ENCODE measurements around the gene CCNB2. TPM values are rescaled to one million over a fixed set of nuclear protein-coding genes. Genes with fewer than 3 reads are reported as not detected.

The CCNB2 gene
- polyA plus RNA-seq (2013, experiment 1 of 2): 96.0 TPM
- polyA plus RNA-seq (2013, experiment 2 of 2): 120 TPM

- 0% methylated on average over 34 to 39 of the region's 57 CpGs for WGBS, 2 experiments (ENCODE audit: insufficient coverage in 2 of 2)
- peaks cover 36% of the 10 kb centered on the region for H3K36me3 ChIP-seq (ENCODE audit: control insufficient read depth, insufficient read depth, low read length)
- no peaks in the 10 kb centered on the region for H3K9me3 ChIP-seq (ENCODE audit: control insufficient read depth, low read length)
- peak within 1 kb of the TSS; percentile 95 for H3K27ac ChIP-seq (ENCODE audit: low read depth, low read length, severe bottlenecking)
- H3K4me3 ChIP-seq (ENCODE audit: extremely low read depth, insufficient read depth, low read length, poor library complexity, severe bottlenecking): peak within 1 kb of the TSS; percentile 88
- no peaks in the 10 kb centered on the region for H3K4me1 ChIP-seq (ENCODE audit: control insufficient read depth, insufficient read depth, low read length, poor library complexity, severe bottlenecking)
Measured at GRCh38 chr15:59104912-59105732, at the start of gene CCNB2. CCNB2 (plus strand) TSS chr15:59105146; CDS start chr15:59105269, 123 bp downstream.

- Histone ChIP-seq H3K9me3 (ENCODE audit: control insufficient read depth, low read length) (no peaks in the 10 kb centered on the region), H3K36me3 (ENCODE audit: control insufficient read depth, insufficient read depth, low read length) (peaks cover 85% of the 10 kb centered on the region), H3K4me1 (ENCODE audit: control insufficient read depth, insufficient read depth, low read length, poor library complexity, severe bottlenecking) (no peaks in the 10 kb centered on the region), H3K27ac (ENCODE audit: low read depth, low read length, severe bottlenecking) (no peak overlapping the region), H3K4me3 (ENCODE audit: extremely low read depth, insufficient read depth, low read length, poor library complexity, severe bottlenecking) (no peak overlapping the region)
- 100% methylated on average over 2 of the region's 2 CpGs; no CpG with 5 or more reads in 1 of the 2 experiments for WGBS, 2 experiments (ENCODE audit: insufficient coverage in 2 of 2)
Measured at GRCh38 chr15:59059076-59059597, 45.8 kb upstream of the CCNB2 start.

- Histone ChIP-seq H3K36me3 (ENCODE audit: control insufficient read depth, insufficient read depth, low read length) (peaks cover 88% of the 10 kb centered on the region), H3K4me1 (ENCODE audit: control insufficient read depth, insufficient read depth, low read length, poor library complexity, severe bottlenecking) (no peaks in the 10 kb centered on the region), H3K9me3 (ENCODE audit: control insufficient read depth, low read length) (no peaks in the 10 kb centered on the region), H3K4me3 (ENCODE audit: extremely low read depth, insufficient read depth, low read length, poor library complexity, severe bottlenecking) (no peak overlapping the region), H3K27ac (ENCODE audit: low read depth, low read length, severe bottlenecking) (no peak overlapping the region)
- 100% methylated on average over 3 of the region's 4 CpGs; no CpG with 5 or more reads in 1 of the 2 experiments for WGBS, 2 experiments (ENCODE audit: insufficient coverage in 2 of 2)
Measured at GRCh38 chr15:59060348-59060747, 44.6 kb upstream of the CCNB2 start.

DNA sequence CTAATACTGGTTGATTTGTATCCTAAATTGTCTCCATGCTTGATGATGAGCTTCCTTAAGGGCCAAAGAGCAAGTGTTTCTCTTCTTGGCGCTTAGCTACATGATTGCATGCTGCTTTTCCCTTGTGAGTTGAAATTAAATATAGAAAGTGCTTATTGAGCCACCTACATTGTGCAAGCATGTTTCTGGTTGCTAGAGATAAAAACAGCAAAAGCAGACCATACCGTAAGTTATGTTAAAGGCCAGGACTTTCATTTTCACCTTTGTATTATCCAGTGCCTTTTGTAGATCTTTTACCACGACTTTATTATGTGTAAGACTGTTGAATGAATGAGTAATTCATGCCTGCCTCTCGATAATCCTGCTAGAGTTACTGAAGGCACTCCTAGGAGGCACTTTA lies 41.9 kb upstream of the CCNB2 start:
- peaks cover 98% of the 10 kb centered on the region for H3K36me3 ChIP-seq (ENCODE audit: control insufficient read depth, insufficient read depth, low read length)
- WGBS, 2 experiments (ENCODE audit: insufficient coverage in 2 of 2): 100% methylated on average over 1 to 3 of the region's 4 CpGs
- H3K9me3 ChIP-seq (ENCODE audit: control insufficient read depth, low read length): no peaks in the 10 kb centered on the region
- H3K4me1 ChIP-seq (ENCODE audit: control insufficient read depth, insufficient read depth, low read length, poor library complexity, severe bottlenecking): no peaks in the 10 kb centered on the region
- H3K4me3 ChIP-seq (ENCODE audit: extremely low read depth, insufficient read depth, low read length, poor library complexity, severe bottlenecking): no peak overlapping the region
- H3K27ac ChIP-seq (ENCODE audit: low read depth, low read length, severe bottlenecking): no peak overlapping the region

- no peak overlapping the region for H3K4me3 ChIP-seq (ENCODE audit: extremely low read depth, insufficient read depth, low read length, poor library complexity, severe bottlenecking)
- WGBS, 2 experiments (ENCODE audit: insufficient coverage in 2 of 2): no CpG with 5 or more reads among the region's 1 CpG
- H3K36me3 ChIP-seq (ENCODE audit: control insufficient read depth, insufficient read depth, low read length): peaks cover 90% of the 10 kb centered on the region
- no peaks in the 10 kb centered on the region for H3K9me3 ChIP-seq (ENCODE audit: control insufficient read depth, low read length)
- H3K4me1 ChIP-seq (ENCODE audit: control insufficient read depth, insufficient read depth, low read length, poor library complexity, severe bottlenecking): no peaks in the 10 kb centered on the region
- no peak overlapping the region for H3K27ac ChIP-seq (ENCODE audit: low read depth, low read length, severe bottlenecking)
Measured at GRCh38 chr15:59069430-59069829, 35.5 kb upstream of the CCNB2 start.

DNA sequence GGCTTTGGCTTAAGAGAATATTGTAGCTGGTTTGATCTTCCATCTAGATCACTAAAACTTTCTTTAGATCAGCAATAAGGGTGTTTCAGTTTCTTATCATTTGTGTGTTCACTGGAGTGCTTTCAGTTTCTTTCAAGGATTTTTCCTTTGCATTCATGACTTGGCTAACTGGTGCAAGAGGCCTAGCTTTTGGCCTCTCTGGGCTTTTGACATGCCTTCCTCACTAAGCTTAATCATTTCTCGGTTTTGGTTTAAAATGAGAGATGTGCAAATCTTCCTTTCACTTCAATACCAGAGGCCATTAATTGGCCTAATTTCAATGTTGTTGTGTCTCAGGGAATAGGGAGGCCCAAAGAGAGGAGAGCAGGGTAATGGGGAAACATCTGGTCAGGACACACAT lies 30.3 kb upstream of the CCNB2 start:
- H3K4me3 ChIP-seq (ENCODE audit: extremely low read depth, insufficient read depth, low read length, poor library complexity, severe bottlenecking): no peak overlapping the region
- no peaks in the 10 kb centered on the region for H3K4me1 ChIP-seq (ENCODE audit: control insufficient read depth, insufficient read depth, low read length, poor library complexity, severe bottlenecking)
- no peaks in the 10 kb centered on the region for H3K9me3 ChIP-seq (ENCODE audit: control insufficient read depth, low read length)
- H3K27ac ChIP-seq (ENCODE audit: low read depth, low read length, severe bottlenecking): no peak overlapping the region
- no CpG with 5 or more reads among the region's 1 CpG for WGBS, 2 experiments (ENCODE audit: insufficient coverage in 2 of 2)
- peaks cover 64% of the 10 kb centered on the region for H3K36me3 ChIP-seq (ENCODE audit: control insufficient read depth, insufficient read depth, low read length)

- no peak overlapping the region for H3K27ac ChIP-seq (ENCODE audit: low read depth, low read length, severe bottlenecking)
- H3K36me3 ChIP-seq (ENCODE audit: control insufficient read depth, insufficient read depth, low read length): peaks cover 59% of the 10 kb centered on the region
- H3K4me1 ChIP-seq (ENCODE audit: control insufficient read depth, insufficient read depth, low read length, poor library complexity, severe bottlenecking): no peaks in the 10 kb centered on the region
- no peak overlapping the region for H3K4me3 ChIP-seq (ENCODE audit: extremely low read depth, insufficient read depth, low read length, poor library complexity, severe bottlenecking)
- no peaks in the 10 kb centered on the region for H3K9me3 ChIP-seq (ENCODE audit: control insufficient read depth, low read length)
- 100% methylated on average over 2 of the region's 2 CpGs for WGBS, 2 experiments (ENCODE audit: insufficient coverage in 2 of 2)
Measured at GRCh38 chr15:59087731-59088130, 17.2 kb upstream of the CCNB2 start.

DNA sequence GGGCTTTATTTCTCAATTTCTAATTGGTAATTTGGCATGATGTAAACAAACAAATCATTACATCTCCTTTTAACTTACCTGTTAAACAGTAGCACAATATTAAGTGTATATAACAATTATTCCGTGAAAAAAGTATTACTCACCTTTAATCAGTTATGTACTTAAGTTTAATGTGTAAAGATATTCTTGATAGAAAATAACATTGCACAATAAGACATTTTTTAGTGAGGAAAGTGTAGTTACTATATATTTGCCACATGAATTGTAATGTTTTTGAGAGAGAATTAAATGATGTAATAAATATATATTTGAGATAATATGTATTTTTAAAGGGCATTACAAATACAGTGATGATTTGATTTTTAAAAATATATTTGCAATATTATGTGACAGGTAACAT lies 10.9 kb upstream of the CCNB2 start:
- Histone ChIP-seq H3K4me3 (ENCODE audit: extremely low read depth, insufficient read depth, low read length, poor library complexity, severe bottlenecking) (no peak overlapping the region), H3K36me3 (ENCODE audit: control insufficient read depth, insufficient read depth, low read length) (peaks cover 62% of the 10 kb centered on the region), H3K9me3 (ENCODE audit: control insufficient read depth, low read length) (no peaks in the 10 kb centered on the region), H3K27ac (ENCODE audit: low read depth, low read length, severe bottlenecking) (no peak overlapping the region), H3K4me1 (ENCODE audit: control insufficient read depth, insufficient read depth, low read length, poor library complexity, severe bottlenecking) (no peaks in the 10 kb centered on the region)
- no CpG with 5 or more reads among the region's 1 CpG for WGBS, 2 experiments (ENCODE audit: insufficient coverage in 2 of 2)

GRCh38 chr15:59096429-59096828 lies 8.5 kb upstream of the CCNB2 start:
- no peak overlapping the region for H3K4me3 ChIP-seq (ENCODE audit: extremely low read depth, insufficient read depth, low read length, poor library complexity, severe bottlenecking)
- H3K4me1 ChIP-seq (ENCODE audit: control insufficient read depth, insufficient read depth, low read length, poor library complexity, severe bottlenecking): no peaks in the 10 kb centered on the region
- H3K27ac ChIP-seq (ENCODE audit: low read depth, low read length, severe bottlenecking): no peak overlapping the region
- no peaks in the 10 kb centered on the region for H3K9me3 ChIP-seq (ENCODE audit: control insufficient read depth, low read length)
- WGBS, 2 experiments (ENCODE audit: insufficient coverage in 2 of 2): 93 to 97% methylated on average over 3 of the region's 3 CpGs
- H3K36me3 ChIP-seq (ENCODE audit: control insufficient read depth, insufficient read depth, low read length): peaks cover 54% of the 10 kb centered on the region

- no peaks in the 10 kb centered on the region for H3K9me3 ChIP-seq (ENCODE audit: control insufficient read depth, low read length)
- H3K36me3 ChIP-seq (ENCODE audit: control insufficient read depth, insufficient read depth, low read length): peaks cover 37% of the 10 kb centered on the region
- no peak overlapping the region for H3K27ac ChIP-seq (ENCODE audit: low read depth, low read length, severe bottlenecking)
- H3K4me1 ChIP-seq (ENCODE audit: control insufficient read depth, insufficient read depth, low read length, poor library complexity, severe bottlenecking): no peaks in the 10 kb centered on the region
- H3K4me3 ChIP-seq (ENCODE audit: extremely low read depth, insufficient read depth, low read length, poor library complexity, severe bottlenecking): no peak overlapping the region
- no CpG with 5 or more reads among the region's 2 CpGs for WGBS, 2 experiments (ENCODE audit: insufficient coverage in 2 of 2)
Measured at GRCh38 chr15:59099162-59099685, 5.7 kb upstream of the CCNB2 start.

- Histone ChIP-seq H3K27ac (ENCODE audit: low read depth, low read length, severe bottlenecking) (peak overlapping the region; percentile 95), H3K36me3 (ENCODE audit: control insufficient read depth, insufficient read depth, low read length) (peaks cover 34% of the 10 kb centered on the region), H3K4me1 (ENCODE audit: control insufficient read depth, insufficient read depth, low read length, poor library complexity, severe bottlenecking) (no peaks in the 10 kb centered on the region), H3K9me3 (ENCODE audit: control insufficient read depth, low read length) (no peaks in the 10 kb centered on the region), H3K4me3 (ENCODE audit: extremely low read depth, insufficient read depth, low read length, poor library complexity, severe bottlenecking) (peak overlapping the region; percentile 88)
- 0 to 11% methylated on average over 3 of the region's 9 CpGs for WGBS, 2 experiments (ENCODE audit: insufficient coverage in 2 of 2)
Measured at GRCh38 chr15:59104602-59104911, 389 bp upstream of the CCNB2 start.
